OCI-LY1 (cell line): ENCODE data around the gene CRYBB2.

Experiments used
- H2AFZ ChIP-seq: fragments of 200-600 bp; sonication (generic), shearing (Covaris generic); 2 replicates; pipeline ENCODE4 v1.6.0; 2014; ENCODE audit warnings: antibody characterized with exemption, mild to moderate bottlenecking, low read length
- H3F3A ChIP-seq: fragments of 200-600 bp; sonication (generic), shearing (Covaris generic); 2 replicates; pipeline ENCODE4 v1.6.0; 2014; ENCODE audit warnings: mild to moderate bottlenecking, antibody characterized with exemption, low read length, moderate library complexity; ENCODE audit not compliant: insufficient read depth
- H3K27ac ChIP-seq: fragments of 200-600 bp; sonication (generic); 2 replicates; pipeline ENCODE4 v1.5.1; 2014; ENCODE audit warnings: low read length, mixed run types, mild to moderate bottlenecking, low read depth; ENCODE audit not compliant: poor library complexity, severe bottlenecking
- H3K27me3 ChIP-seq: fragments of 200-600 bp; sonication (generic); 2 replicates; pipeline ENCODE4 v1.6.0; 2014; ENCODE audit warnings: antibody characterized with exemption, mild to moderate bottlenecking, low read length, moderate library complexity; ENCODE audit not compliant: insufficient read depth
- H3K36me3 ChIP-seq: fragments of 200-600 bp; sonication (generic); 2 replicates; pipeline ENCODE4 v1.6.1; 2014; ENCODE audit warnings: mild to moderate bottlenecking, antibody characterized with exemption, low read length, moderate library complexity, mixed read lengths; ENCODE audit not compliant: insufficient read depth
- H3K4me1 ChIP-seq: fragments of 200-600 bp; sonication (generic); 2 replicates; pipeline ENCODE4 v1.5.1; 2014; ENCODE audit warnings: mild to moderate bottlenecking, low read length, moderate library complexity; ENCODE audit not compliant: insufficient read depth, severe bottlenecking
- H3K4me2 ChIP-seq: fragments of 200-600 bp; sonication (generic), shearing (Covaris generic); 2 replicates; pipeline ENCODE4 v1.6.1; 2014; ENCODE audit warnings: low read length
- H3K4me3 ChIP-seq: fragments of 200-600 bp; sonication (generic); 2 replicates; pipeline ENCODE4 v1.5.1; 2014; ENCODE audit warnings: low read length, low read depth, mild to moderate bottlenecking, mixed read lengths; ENCODE audit not compliant: poor library complexity, severe bottlenecking
- H3K79me2 ChIP-seq: fragments of 200-600 bp; shearing (Covaris generic); 2 replicates; pipeline ENCODE4 v1.6.1; 2016; ENCODE audit warnings: mixed run types, low read length, mixed read lengths; ENCODE audit not compliant: insufficient read depth
- H3K9ac ChIP-seq: fragments of 200-600 bp; sonication (generic), shearing (Covaris generic); 2 replicates; pipeline ENCODE4 v1.6.1; 2014; ENCODE audit warnings: mild to moderate bottlenecking, low read length, mixed read lengths
- H3K9me2 ChIP-seq: fragments of 200-600 bp; sonication (generic), shearing (Covaris generic); 2 replicates; pipeline ENCODE4 v1.6.1; 2014; ENCODE audit warnings: low read depth, mild to moderate bottlenecking, low read length, mixed read lengths
- H3K9me3 ChIP-seq: fragments of 200-600 bp; shearing (Covaris generic); 2 replicates; pipeline ENCODE4 v1.6.1; 2014; ENCODE audit warnings: low read length, mixed read lengths
- H4K20me1 ChIP-seq: fragments of 200-600 bp; sonication (generic), shearing (Covaris generic); 2 replicates; pipeline ENCODE4 v1.6.0; 2016; ENCODE audit warnings: mild to moderate bottlenecking, low read length; ENCODE audit not compliant: insufficient read depth
- EZH2 ChIP-seq: fragments of 200-600 bp; sonication (generic), shearing (Covaris generic); IDR thresholded peaks from 2 replicates; pipeline ENCODE4 v1.8.0; 2017; ENCODE audit warnings: borderline replicate concordance, mixed run types, mild to moderate bottlenecking, antibody characterized with exemption, low read length, moderate library complexity, mixed read lengths
- TF ChIP-seq, protein P1 (sequence below): fragments of 200-600 bp; sonication (generic), shearing (Covaris generic); IDR thresholded peaks from 2 replicates; pipeline ENCODE4 v1.5.1; 2017; ENCODE audit warnings: mild to moderate bottlenecking, antibody characterized with exemption, low read length, moderate library complexity, mixed read lengths

The CRYBB2 gene

DNA sequence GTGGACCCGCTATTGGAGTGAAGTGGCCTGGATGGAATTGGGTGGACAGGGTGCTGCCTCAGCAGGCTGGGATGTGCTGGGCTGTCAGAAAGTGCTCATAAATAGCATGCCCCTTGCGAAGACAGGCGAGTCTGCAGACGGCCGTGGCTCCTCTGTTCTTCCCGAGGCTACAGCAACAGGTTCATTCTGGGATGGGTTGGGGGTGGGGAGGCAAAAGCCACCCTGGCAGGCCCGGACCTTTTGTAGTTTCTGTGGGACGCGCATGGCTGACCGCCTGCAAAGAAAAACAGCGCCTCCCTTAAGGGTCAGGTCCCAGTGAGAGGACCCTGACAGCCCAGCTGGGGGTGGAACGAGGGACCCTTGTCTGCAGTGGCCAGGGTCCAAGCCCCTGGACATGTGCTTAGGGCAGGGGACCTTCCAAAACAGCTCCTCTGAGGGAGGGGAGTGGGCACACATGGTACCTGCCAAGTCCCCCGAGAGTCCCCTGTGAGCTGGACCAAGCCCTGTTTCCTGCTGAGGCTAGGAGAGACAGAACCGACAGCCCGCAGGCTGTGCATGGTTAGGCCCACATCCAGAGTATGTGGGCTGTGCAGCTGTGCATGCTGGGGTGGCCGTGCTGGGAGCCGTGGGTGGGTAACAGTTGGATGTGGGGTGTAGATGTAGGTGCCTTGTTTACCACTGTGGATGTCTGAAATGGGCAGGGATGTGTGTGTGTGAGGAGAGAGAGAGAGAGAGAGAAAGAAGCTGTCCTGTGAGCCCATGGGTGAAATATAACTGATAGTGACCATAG, 19.5 kb upstream of the CRYBB2 start, which contains the start of gene CRYBB3:
TSS of gene CRYBB3 (plus strand) at position 128 of the 790 bp plus-strand sequence. CDS start 1,539 bp downstream, outside the sequence.
- Histone ChIP-seq H3K4me1 (no peaks in the 10 kb centered on the region), H3K9me3 (no peaks in the 10 kb centered on the region), H3F3A (no peaks in the 10 kb centered on the region), H4K20me1 (no peaks in the 10 kb centered on the region), H3K27ac (no peak within 1 kb of the TSS), H3K27me3 (no peaks in the 10 kb centered on the region), H3K9ac (no peak within 1 kb of the TSS), H3K4me3 (no peak within 1 kb of the TSS), H3K9me2 (no peaks in the 10 kb centered on the region), H3K36me3 (no peaks in the 10 kb centered on the region), H3K4me2 (no peak within 1 kb of the TSS), H2AFZ (no peak within 1 kb of the TSS), H3K79me2 (no peaks in the 10 kb centered on the region)
- TF ChIP-seq, protein P1, sequence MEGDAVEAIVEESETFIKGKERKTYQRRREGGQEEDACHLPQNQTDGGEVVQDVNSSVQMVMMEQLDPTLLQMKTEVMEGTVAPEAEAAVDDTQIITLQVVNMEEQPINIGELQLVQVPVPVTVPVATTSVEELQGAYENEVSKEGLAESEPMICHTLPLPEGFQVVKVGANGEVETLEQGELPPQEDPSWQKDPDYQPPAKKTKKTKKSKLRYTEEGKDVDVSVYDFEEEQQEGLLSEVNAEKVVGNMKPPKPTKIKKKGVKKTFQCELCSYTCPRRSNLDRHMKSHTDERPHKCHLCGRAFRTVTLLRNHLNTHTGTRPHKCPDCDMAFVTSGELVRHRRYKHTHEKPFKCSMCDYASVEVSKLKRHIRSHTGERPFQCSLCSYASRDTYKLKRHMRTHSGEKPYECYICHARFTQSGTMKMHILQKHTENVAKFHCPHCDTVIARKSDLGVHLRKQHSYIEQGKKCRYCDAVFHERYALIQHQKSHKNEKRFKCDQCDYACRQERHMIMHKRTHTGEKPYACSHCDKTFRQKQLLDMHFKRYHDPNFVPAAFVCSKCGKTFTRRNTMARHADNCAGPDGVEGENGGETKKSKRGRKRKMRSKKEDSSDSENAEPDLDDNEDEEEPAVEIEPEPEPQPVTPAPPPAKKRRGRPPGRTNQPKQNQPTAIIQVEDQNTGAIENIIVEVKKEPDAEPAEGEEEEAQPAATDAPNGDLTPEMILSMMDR: no peak
- no peak for TF ChIP-seq EZH2

DNA sequence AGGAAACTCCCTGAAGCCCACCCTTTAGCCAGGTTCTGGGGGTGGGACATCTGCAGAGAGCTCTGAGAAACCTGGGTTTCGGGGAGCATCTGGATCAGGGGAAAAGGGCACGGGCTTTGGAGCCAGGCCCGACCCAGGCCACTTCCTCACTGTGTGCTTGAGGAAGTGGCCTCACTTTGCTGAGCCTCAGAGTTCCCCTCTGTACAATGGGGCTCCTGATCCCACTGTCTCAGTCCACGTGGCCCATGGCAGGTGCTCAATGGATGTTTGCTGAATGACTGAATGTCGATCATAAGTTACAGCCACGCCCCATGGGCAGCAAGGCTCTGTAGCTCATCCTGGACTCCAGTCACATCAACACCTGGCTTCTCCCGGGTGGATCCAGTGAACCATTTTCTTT, 18.5 kb upstream of the CRYBB2 start:
- no peak overlapping the region for H3K9ac ChIP-seq
- H3K9me3 ChIP-seq: no peaks in the 10 kb centered on the region
- H3K36me3 ChIP-seq: no peaks in the 10 kb centered on the region
- H3F3A ChIP-seq: no peaks in the 10 kb centered on the region
- H3K4me2 ChIP-seq: no peak overlapping the region
- no peaks in the 10 kb centered on the region for H3K79me2 ChIP-seq
- TF ChIP-seq, protein P1: no peak
- TF ChIP-seq EZH2: no peak
- H3K4me1 ChIP-seq: no peaks in the 10 kb centered on the region
- H2AFZ ChIP-seq: no peak overlapping the region
- H3K9me2 ChIP-seq: no peaks in the 10 kb centered on the region
- H3K27ac ChIP-seq: no peak overlapping the region
- H4K20me1 ChIP-seq: no peaks in the 10 kb centered on the region
- H3K27me3 ChIP-seq: no peaks in the 10 kb centered on the region
- H3K4me3 ChIP-seq: no peak overlapping the region

DNA sequence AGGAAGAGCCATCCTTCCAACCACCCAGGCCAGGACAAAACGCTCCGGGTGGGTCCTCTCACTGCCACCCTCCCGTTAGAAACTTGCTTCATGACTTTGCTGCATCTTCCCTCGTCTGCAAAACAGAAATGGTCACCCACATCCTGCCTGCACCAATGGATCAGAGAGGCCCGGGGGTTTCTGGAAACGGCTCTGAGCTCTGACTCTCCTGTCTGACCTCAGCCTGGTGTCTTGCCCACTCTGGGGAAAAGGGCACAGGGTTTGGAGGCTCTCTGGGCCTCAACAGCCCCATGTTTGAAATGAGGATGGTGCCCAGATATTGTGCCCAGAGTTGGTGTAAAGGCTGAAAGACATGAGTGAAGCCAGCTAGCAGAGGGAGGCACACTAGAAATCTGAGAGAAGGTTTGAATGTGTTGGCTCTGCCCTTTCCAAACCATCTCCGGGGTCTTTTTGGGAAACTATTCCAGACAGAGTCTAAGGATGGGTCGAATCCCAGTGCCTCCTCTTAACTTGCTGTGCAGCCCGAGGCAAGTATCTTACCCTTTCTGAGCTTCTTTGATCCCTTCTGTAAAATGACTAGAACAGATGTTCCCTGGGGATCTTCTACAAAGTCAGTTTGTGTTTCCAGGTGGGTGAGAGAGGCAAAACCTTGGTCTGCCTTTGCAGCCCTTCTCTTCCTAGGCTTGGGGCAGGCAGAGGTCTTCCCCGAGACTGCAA, 17.7 kb upstream of the CRYBB2 start:
- TF ChIP-seq EZH2: no peak
- TF ChIP-seq, protein P1: no peak
- H3K9me2 ChIP-seq: no peaks in the 10 kb centered on the region
- no peaks in the 10 kb centered on the region for H3K4me1 ChIP-seq
- no peaks in the 10 kb centered on the region for H3K79me2 ChIP-seq
- H3F3A ChIP-seq: no peaks in the 10 kb centered on the region
- no peak overlapping the region for H3K9ac ChIP-seq
- no peaks in the 10 kb centered on the region for H3K27me3 ChIP-seq
- no peaks in the 10 kb centered on the region for H3K36me3 ChIP-seq
- H3K9me3 ChIP-seq: no peaks in the 10 kb centered on the region
- no peak overlapping the region for H2AFZ ChIP-seq
- no peak overlapping the region for H3K4me3 ChIP-seq
- no peaks in the 10 kb centered on the region for H4K20me1 ChIP-seq
- no peak overlapping the region for H3K4me2 ChIP-seq
- no peak overlapping the region for H3K27ac ChIP-seq
